HepG2 (cell line): ENCODE data around the gene THADA. TPM values are rescaled to one million over a fixed set of nuclear protein-coding genes. Genes with fewer than 3 reads are reported as not detected.

Experiments
- BRD4 ChIP-seq: sonication (generic); formaldehyde crosslinking; IDR thresholded peaks from 2 replicates; pipeline ENCODE4 v1.4.0; 2020; ENCODE audit warnings: missing genetic modification reagents
- CREB1 ChIP-seq, 2 experiments: fragments of 450-650 bp in 1 of 2; IDR thresholded peaks; 2 replicates each; pipeline ENCODE4 v1.6.1; 2016 to 2017; ENCODE audit warnings: control low read depth in 1 of 2, mild to moderate bottlenecking in 1 of 2, missing compliant biosample characterization in 1 of 2, missing genetic modification characterization in 1 of 2
- E2F1 ChIP-seq: sonication (generic); formaldehyde crosslinking; IDR thresholded peaks from 2 replicates; pipeline ENCODE4 v1.5.0; 2020; ENCODE audit warnings: missing genetic modification reagents
- FOSL1 ChIP-seq: sonication (generic); formaldehyde crosslinking; IDR thresholded peaks from 2 replicates; pipeline ENCODE4 v1.9.0; 2021; ENCODE audit warnings: missing genetic modification reagents, borderline replicate concordance
- GMEB1 ChIP-seq: sonication (generic); formaldehyde crosslinking; IDR thresholded peaks from 2 replicates; pipeline ENCODE4 v1.5.1; 2020; ENCODE audit warnings: missing genetic modification reagents, mild to moderate bottlenecking, borderline replicate concordance
- HCFC1 ChIP-seq: fragments of 150-350 bp; IDR thresholded peaks from 2 replicates; pipeline ENCODE4 v1.6.1; 2014; ENCODE audit warnings: low read depth, low read length
- LCORL ChIP-seq, 2 experiments: fragments of 450-650 bp in 1 of 2; sonication (generic) in 1 of 2; formaldehyde crosslinking in 1 of 2; IDR thresholded peaks; 2 replicates each; pipeline versions ENCODE4 v1.5.0 to v1.6.1; 2017 to 2020; ENCODE audit warnings: antibody characterized with exemption in 1 of 2, missing genetic modification reagents in 1 of 2
- MXD4 ChIP-seq: IDR thresholded peaks from 2 replicates; pipeline ENCODE4 v1.6.1; 2016; ENCODE audit warnings: mild to moderate bottlenecking, missing biosample characterization, missing genetic modification reagents
- NCOR1 ChIP-seq: fragments of 200-600 bp; sonication (generic); IDR thresholded peaks from 2 replicates; pipeline ENCODE4 v1.7.0; 2017; ENCODE audit warnings: antibody characterized with exemption, low read length, borderline replicate concordance
- NFE2 ChIP-seq: sonication (generic); formaldehyde crosslinking; IDR thresholded peaks from 2 replicates; pipeline ENCODE4 v1.4.0; 2020; ENCODE audit warnings: missing genetic modification reagents
- POLR2AphosphoS2 ChIP-seq: IDR thresholded peaks from 2 replicates; pipeline ENCODE4 v1.6.1; 2011; ENCODE audit warnings: low read depth, low read length, improper control_type of control experiment
- SOX6 ChIP-seq, 2 experiments: fragments of 450-650 bp in 1 of 2; sonication (generic) in 1 of 2; formaldehyde crosslinking in 1 of 2; IDR thresholded peaks; 2 replicates each; pipeline versions ENCODE4 v1.4.0 to v1.6.1; 2017 to 2020; ENCODE audit warnings: antibody characterized with exemption in 1 of 2, mild to moderate bottlenecking in 1 of 2, missing genetic modification reagents in 1 of 2
- TIGD3 ChIP-seq: sonication (generic); formaldehyde crosslinking; IDR thresholded peaks from 2 replicates; pipeline ENCODE4 v1.5.1; 2020; ENCODE audit warnings: mild to moderate bottlenecking, missing genetic modification reagents, borderline replicate concordance
- ZNF451 ChIP-seq: sonication (generic); formaldehyde crosslinking; IDR thresholded peaks from 2 replicates; pipeline ENCODE4 v1.5.0; 2020; ENCODE audit warnings: mild to moderate bottlenecking, missing genetic modification reagents
- ZNF646 ChIP-seq: sonication (generic); formaldehyde crosslinking; IDR thresholded peaks from 2 replicates; pipeline ENCODE4 v1.9.0; 2021; ENCODE audit warnings: mild to moderate bottlenecking, missing genetic modification reagents
- polyA plus RNA-seq, 8 experiments: library from polyadenylated mRNA; depleted of rRNA in 3 of 8; stranded (reverse) in 7 of 8; unstranded in 1 of 8; fragments of >200 nt; fragmentation: Illumina TruSeq in 4 of 8; extraction: Trizol in 4 of 8; gene quantifications; 2 replicates each; pipeline versions ENCODE4 v1.2.1 to v1.2.3, GENCODE V29; 2011 to 2016; ENCODE audit warnings: low read depth in 4 of 8, missing spikeins in 1 of 8, mixed read lengths in 1 of 8; ENCODE audit not compliant: insufficient read depth in 1 of 8
- total RNA-seq, 5 experiments: library from RNA; depleted of rRNA; stranded (reverse); fragments of >200 nt; fragmentation: Illumina TruSeq; extraction: Trizol; gene quantifications; 2 replicates each; pipeline ENCODE4 v1.2.3, GENCODE V29; 2016; ENCODE audit warnings: low read depth in 1 of 5

The THADA gene
- total and polyA plus RNA-seq, 2 of the 13 experiments (the other 11 are each of a cell fraction or from before 2014, with no cell fraction given) = 12.7 to 21.7 TPM

GRCh38 chr2:43462866-43463641 lies 132.8 kb downstream of the THADA start (continued):
- TF ChIP-seq NFE2 (CRISPR knock-in tag) (no peak), LCORL (IDR thresholded peaks at IDR 0.05) (no peak), LCORL (CRISPR knock-in tag; IDR thresholded peaks at IDR 0.05) (peak; percentile 66), ZNF646 (CRISPR knock-in tag) (0 out of 2 replicates have a peak, but pooled peaks have one; percentile 39), HCFC1 (no peak), E2F1 (CRISPR knock-in tag) (no peak), ZNF451 (CRISPR knock-in tag) (no peak), TIGD3 (CRISPR knock-in tag) (no peak), CREB1 (IDR thresholded peaks at IDR 0.05) (no peak), CREB1 (CRISPR knock-in tag; IDR thresholded peaks at IDR 0.05) (peak; percentile 64), FOSL1 (CRISPR knock-in tag) (no peak), GMEB1 (CRISPR knock-in tag) (peak; percentile 56; the same call in 1 of the 2 replicates), NCOR1 (peak; percentile 61; the same call in 1 of the 2 replicates), POLR2AphosphoS2 (no peak), BRD4 (CRISPR knock-in tag) (no peak), SOX6 (IDR thresholded peaks at IDR 0.05) (no peak), SOX6 (CRISPR knock-in tag; IDR thresholded peaks at IDR 0.05) (peak; percentile 94), MXD4 (CRISPR knock-in tag) (0 out of 2 replicates have a peak, but pooled peaks have one; percentile 48)
